Posterior cingulate gyrus (tissue), 11 donors: ENCODE data around the gene TMOD4.
"Not testable (repeated sequence)": the region's sequence is repeated elsewhere in the genome, so short reads cannot be mapped to it uniquely, and the experiment has no call there.

Experiments used
- DNase-seq, 10 donors: peaks; one replicate each; pipeline versions ENCODE4 v3.0.0 to v3.0.0-alpha.2; 2020 to 2021; ENCODE audit warnings: mixed read lengths in 3 of 10
- intact Hi-C: fragments of 100-400 bp; cut with DNase I; formaldehyde crosslinking; loops from one replicate; pipeline ENCODE4 v1.15.1; 2023

TMOD4 gene

DNA sequence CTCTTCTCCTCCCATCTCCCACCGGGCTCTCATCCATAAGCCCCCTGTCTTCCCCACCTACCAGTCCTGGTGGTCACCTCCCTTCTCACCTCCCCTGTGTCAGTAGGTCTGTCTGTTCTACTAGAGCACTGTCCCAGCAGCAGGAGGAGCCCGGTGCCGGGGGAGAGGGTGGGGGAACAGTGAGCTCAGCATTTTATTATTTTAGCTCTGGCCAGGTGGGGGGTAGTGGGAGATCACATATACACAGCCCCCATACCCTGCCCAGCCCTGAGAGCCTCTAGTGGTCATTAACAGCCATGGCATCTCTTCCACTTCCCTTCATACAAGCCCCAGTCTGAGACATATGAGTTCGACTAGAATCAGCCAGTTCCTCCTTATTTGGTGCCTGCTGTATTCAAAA lies at the start of gene TMOD4:
Gene TMOD4 (minus strand): TSS at position 119 of the 400 bp plus-strand sequence. CDS start 1,106 bp downstream, outside the sequence.
- intact Hi-C loops, result no loop called here
- DNase-seq, result no peak

DNA sequence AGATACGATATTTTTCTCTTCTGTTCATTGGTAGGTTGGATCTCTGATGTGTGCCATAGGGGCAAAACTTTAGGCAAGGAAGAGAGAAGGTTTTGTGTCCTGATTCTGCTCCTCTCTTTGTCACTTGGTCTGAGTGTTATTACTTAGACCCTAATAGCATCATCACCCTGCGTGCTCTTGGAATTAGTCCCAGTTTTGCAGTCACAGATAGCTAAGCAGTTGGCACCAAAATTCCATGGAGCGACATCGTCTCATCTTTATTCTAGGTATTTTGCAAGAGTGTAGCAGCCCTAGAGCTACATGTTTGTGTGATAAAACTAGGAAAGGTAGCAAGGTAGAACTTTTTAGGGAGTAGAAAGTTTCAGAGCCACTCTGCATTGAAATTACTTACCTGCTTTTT lies 46.3 kb upstream of the TMOD4 start:
- intact Hi-C loops, result no loop called here
- no peak for DNase-seq

DNA sequence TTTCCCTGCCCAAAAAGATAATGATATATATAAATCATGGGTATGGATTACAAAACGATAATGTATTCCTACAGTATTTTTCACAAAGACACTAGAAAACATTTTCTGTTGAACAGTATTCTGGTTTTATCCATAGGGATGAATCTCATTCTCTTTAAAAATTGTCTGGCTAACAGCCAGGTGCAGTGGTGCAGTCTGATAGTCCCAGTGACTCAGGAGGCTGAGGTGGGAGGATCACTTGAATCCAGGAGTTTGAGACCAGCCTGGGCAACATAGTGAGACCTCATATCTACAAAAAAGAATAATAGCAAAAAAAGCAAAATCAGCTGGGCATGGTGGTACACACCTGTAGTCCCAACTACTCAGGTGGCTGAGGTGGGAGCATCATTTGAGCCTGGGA lies 45.8 kb upstream of the TMOD4 start:
- intact Hi-C loops, result no loop called here
- no peak for DNase-seq

DNA sequence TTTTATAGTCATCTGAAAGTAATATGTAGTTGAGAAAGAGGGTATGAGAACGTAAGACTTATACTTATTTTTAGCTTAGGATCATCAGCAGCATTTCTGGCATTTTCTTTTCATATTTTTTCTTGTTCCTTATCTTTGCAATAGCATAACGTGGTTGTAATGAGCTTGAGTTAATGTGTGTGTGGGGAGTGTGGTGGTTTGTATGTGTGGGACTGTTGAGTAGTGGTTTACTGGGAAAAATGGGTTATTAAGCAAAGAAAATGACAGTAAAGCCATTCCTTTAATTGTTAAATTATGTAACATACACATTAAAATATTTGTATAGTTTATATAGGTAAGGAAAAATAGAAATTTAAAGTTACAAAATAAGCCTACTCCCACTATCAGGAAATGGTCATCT lies 37.8 kb upstream of the TMOD4 start:
- intact Hi-C loops, result no loop called here
- no peak for DNase-seq

DNA sequence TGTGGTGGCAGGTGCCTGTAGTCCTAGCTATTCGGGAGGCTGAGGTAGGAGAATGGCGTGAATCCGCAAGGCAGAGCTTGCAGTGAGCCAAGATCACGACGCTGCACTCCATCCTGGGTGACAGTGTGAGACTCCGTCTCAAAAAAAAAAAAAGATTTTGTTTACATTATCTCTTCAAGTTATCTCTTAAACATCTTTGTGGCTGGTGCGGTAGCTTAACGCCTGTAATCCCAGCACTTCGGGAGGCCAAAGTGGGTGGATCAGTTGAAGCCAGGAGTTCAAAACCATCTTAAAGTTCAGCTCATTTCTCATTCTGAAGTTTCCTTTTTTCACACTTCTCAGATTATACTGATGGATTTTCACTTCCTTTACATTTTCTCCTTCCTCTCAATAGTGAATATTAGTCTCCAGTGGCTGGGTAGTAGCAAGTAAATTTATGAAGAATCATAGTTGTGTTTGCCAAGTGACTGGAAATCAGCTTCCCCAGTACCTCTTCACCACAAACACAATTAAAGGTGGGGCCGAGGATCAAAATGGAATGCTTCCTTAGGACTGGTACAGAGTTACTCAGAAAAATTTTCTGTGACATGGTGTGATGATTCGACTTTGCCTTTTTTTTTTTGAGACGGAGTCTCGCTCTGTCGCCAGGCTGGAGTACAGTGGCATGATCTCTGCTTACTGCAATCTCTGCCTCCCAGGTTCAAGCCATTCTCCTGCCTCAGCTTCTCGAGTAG lies 36.4 kb upstream of the TMOD4 start:
- no peak for DNase-seq
- intact Hi-C loops, result no loop called here

DNA sequence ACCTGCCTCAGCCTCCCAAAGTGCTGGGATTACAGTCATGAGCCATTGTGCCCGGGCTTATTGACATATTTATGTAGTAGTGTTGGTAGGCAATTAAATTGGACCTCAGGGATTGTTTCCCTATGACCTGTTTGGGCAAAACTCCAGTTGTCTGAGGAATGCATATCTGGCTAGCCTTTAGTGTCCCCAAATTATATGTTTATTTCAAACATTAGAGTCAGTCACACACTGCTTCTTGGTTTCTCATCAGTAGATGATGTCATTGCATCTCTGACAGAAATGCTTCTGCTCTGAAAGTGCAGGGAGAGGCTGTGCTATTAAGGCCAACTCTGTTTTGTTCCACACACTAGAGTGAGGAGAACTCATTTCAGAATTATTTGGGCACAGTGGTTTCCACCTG lies 35.0 kb upstream of the TMOD4 start:
- intact Hi-C loops, result no loop called here
- no peak for DNase-seq

DNA sequence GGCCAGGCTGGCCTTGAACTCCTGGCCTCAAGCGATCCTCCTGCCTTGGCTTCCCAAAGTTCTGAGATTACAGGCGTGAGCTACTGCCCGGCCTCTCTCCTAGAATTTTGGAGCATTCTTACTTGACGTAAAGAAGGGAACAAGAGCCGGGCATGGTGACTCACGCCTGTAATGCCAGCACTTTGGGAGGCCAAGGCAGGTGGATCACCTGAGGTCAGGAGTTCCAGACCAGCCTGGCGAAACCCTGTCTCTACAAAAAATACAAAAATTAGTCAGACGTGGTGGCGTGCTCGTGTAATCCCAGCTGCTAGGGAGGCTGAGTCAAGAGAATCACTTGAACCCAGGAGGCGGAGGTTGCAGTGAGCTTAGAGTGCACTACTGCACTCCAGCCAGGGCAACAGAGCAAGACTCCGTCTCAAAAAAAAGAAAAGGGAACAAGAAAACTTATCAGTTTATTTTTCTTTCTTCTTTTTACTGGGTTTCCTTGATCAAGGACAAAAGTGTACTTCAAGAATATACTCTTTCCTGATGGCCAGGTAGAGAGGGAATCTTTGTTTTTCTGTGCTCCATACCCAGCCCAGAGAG lies 29.7 kb upstream of the TMOD4 start:
- DNase-seq, intact Hi-C loops: not testable (repeated sequence)

DNA sequence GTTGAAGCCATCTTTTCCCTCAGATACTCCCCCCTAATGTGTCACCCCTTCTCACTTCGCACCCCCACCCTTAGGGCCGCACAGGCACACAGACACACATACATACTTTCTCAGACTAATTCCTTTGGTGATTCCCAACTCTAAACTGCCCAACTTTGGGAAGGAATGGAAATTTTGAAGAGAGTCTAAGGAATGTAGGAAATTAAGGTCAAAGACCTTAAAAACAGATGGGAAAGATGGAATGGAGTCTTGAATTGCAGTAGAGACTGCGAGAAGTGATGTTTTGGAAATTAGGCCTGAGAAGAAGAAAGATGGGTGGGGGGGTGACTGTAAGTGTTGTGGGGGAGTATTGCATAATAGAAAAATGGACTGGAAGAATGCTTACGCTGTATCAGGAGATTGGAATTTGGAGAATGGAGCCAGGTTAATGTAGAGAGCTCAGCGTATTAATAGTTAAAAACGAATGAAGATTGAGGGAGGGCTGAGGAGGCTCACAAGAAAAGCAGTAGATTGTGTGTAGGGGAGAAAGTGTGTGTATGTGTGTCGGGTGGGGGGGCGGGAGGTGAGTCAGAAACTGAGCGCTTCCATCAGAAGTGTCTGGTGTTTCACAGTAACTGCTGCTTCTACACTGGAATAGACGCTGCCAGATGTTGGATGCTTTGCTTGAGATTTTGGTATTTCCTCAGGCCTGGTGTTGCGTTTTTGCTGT lies 24.2 kb upstream of the TMOD4 start:
- no peak for DNase-seq
- intact Hi-C loops, result loop anchor here (5.0 kb wide), 2 partner anchors 142 to 197 kb away; partner anchors contain the start of gene PSMB4

DNA sequence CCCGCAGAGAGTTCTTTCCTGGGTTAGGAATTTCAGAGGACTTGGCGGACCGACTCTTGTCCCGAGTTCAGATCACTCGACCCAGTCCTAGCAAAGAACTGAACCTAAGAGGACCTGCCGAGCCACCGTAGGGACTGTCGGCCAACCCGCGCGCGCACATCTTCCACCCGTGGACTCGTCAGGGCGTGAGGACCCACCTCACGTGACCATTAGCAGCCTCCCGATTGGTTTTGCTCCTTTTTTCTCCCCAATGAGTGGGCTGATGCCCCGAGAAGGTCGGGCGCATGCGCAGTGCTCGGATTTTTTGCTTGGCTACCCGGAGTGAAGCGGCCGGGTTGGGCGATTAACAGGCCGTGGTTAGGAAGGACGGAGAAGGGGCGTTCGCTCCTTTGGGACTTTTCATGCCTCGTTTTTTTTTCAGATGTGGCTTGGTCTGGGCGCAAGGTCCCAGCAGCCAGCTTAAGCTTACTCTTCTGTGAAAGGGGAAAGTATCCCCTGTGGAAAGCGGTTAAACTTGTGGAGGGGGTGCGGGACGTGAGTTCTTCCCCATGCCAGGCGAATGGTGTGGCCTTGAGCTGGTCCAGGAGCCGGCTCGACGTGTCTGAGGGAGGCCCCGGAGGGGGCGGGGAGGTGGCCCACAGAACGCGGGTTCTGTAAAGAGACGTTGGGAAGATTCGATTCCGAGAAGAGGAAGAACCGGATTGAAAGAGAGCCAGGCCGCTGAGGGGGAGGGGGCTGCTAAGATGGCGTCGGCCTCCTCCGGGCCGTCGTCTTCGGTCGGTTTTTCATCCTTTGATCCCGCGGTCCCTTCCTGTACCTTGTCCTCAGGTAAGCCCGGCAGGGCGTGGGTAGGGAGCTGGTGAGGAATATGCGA lies 22.7 kb upstream of the TMOD4 start, which contains the start of gene PIP5K1A:
Gene PIP5K1A (plus strand): TSS at position 299 of the 874 bp plus-strand sequence. CDS start 445 bp downstream, at position 744.
- DNase-seq, result peak; percentile 96 to 100 (median 99)
- intact Hi-C loops, result loop anchor here (5.0 kb wide), 2 partner anchors 144 to 199 kb away; partner anchors contain the start of gene PSMB4

DNA sequence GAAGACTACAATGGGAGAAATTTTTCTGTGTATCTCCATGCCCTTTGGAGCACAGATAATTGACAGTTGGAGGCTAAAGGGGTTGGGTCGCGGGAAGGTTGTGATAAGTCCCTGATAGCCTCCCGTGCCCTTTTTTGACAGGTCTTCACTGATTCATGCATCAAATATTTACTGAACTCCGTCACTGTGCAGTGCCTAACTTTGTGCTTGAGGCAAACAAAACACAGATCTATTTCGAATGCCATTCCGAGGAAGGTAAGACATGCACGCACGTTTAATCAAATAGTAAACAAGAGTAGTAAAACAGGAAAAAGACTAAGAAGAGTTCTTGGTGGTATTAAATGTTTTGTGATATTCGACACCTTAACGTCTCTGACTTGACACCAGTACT lies 22.1 kb upstream of the TMOD4 start:
- no peak for DNase-seq
- intact Hi-C loops, result loop anchor here (5.0 kb wide), 2 partner anchors 144 to 199 kb away; partner anchors contain the start of gene PSMB4

DNA sequence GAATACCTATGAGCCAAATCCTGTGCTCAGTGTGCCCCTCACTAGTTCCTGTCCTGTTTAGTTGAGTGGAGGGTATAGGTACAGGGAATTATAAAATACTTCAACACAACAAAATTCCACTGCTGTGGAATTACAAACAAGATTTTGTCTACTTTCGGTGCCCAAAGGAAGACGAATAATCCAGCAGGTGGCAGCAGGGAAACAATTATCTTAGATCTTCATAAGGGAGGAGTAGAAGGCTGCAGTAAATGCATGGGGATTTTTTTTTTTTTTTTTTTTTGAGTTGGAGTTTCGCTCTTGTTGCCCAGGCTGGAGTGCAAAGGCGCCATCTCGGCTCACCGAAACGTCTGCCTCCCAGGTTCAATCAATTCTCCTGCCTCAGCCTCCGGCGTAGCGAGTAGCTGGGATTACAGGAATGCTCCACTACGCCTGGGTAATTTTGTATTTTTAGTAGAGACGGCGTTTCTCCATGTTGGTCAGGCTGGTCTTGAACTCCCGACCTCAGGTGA lies 20.6 kb upstream of the TMOD4 start:
- DNase-seq, result peak in 5 of 10 donors; percentile 35 to 61 (median 50)

DNA sequence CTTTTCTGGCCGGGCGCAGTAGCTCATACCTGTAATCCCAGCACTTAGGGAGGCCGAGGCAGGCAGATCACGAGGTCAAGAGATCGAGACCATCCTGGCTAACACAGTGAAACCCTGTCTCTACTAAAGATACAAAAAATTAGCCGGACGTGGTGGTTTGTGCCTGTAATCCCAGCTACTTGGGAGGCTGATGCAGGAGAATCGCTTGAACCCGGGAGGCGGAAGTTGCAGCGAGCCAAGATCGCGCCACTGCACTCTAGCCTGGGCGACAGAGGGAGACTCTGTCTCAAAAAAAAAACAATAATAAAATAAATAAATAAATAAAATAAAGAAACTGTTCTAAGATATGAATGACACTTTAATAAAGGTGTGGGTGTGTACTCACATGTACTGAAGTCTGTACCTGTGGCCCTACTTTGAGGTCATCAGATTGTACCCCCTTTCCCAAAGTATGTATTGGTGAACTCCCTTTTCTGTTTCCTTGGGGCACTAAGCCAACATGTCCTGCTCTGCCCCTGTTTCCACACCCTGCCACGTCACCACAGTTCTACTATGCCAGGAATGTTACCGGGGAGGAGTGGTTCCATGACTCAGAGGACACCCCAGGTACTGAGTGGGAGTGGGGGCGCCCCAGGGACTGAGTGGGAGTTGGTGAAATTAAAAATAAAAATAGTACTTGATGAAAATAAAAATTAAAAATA lies 19.3 kb upstream of the TMOD4 start:
- not testable (repeated sequence) for DNase-seq
- intact Hi-C loops, result loop anchor here (5.0 kb wide), 2 partner anchors 147 to 202 kb away; partner anchors contain the start of gene PSMB4

More for the DNA sequence above, 20.6 kb upstream of the TMOD4 start:
- intact Hi-C loops, result loop anchor here (1.0 to 5.0 kb wide), 3 partner anchors 55 to 201 kb away; partner anchors contain the start of gene PSMB4

DNA sequence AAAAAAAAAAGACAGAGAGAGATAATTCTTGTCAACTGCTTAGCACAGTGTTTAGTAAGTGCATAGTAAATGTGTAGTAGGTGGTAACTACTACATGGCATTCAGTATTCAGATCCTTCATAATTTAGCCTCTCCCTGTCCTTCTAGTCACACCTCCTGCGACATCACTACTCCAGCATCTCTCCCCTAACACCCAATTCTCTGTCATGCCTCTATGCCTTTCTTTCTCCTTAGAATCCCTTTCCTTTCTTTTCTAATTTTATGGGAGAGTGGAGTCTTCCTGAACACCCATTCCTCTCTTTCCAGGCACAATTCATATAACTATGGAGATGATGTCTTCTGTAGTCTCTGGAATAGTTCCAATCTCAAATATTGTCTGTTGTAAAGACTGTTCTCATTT lies 18.1 kb upstream of the TMOD4 start:
- no peak for DNase-seq
- intact Hi-C loops, result no loop called here

DNA sequence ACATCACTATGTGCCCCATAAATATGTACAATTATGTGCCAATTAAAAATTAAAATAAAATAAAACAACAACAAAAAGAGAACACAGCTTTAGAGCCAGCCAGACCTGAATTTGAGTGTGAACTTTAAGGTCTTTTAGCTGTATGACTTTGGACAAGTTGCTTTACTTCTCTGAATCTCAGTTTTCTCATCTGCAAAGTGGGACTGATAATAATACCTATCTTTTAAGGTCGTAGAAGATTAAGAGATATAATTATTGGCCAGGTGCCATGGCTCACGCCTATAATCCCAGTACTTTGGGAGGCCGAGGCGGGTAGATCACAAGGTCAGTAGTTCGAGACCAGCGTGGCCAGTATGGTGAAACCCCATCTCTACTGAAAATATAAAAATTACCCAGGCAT lies 17.5 kb upstream of the TMOD4 start:
- intact Hi-C loops, result no loop called here
- no peak for DNase-seq

DNA sequence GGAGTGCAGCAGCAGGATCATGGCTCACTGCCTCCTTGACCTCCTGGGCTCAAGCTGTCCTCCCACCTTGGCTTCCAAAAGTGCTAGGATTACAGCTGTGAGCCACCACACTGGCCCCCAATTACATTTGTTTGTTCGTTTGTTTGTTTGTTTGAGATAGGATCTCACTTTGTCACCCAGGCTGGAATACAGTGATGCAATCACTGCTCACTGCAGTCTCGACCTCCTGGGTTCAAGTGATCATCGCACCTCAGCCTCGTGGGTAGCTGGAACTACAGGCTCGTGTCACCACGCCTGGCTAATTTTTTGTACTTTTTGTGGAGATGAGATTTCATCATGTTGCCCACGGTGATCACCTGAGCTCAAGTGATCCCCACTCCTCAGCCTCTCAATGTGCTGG lies 16.3 kb upstream of the TMOD4 start:
- DNase-seq, result no peak
- intact Hi-C loops, result no loop called here

DNA sequence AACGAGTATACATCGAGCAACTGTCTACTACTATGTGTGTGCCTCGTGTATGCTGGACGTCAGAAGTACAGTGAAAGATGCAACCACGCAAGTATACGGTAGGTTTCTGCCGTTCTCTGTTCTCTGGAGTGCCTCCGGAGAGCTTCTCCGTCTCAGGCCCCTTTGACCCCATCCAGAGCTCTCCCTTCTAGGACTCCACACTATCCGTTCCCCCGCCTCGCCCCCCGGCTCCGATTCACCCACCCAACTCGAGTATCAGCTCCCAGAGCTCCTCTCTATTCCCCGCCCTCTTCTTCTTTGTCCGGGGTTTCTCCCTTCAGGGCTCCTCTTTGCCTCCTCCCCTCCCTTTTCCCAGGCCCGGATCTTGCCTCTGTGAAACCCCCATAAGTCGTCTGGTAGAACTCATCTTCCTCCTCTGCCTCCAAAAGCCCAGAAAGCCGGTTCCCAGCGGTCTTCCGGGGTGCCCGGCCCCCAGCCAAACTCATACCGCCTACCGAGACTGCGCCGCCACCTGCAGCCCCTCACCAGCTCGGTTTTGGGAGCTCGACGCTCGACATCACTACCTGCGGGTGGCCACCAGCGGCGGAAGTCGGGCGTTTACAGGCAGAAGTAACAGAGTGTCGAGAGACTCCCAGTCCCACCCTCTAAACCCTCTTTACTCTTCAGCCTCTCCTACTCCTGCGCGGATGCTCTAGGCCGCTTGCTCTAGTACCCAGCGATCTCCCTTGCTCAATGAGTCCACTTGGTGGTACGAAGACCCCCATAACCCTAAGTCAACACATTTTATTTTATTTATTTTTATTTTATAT lies 14.1 kb upstream of the TMOD4 start, which contains the start of gene VPS72:
Gene VPS72 (minus strand): TSS at position 561 of the 809 bp plus-strand sequence. CDS start 76 bp downstream, at position 485.
- peak; percentile 76 to 98 (median 86) for DNase-seq
- intact Hi-C loops, result no loop called here

DNA sequence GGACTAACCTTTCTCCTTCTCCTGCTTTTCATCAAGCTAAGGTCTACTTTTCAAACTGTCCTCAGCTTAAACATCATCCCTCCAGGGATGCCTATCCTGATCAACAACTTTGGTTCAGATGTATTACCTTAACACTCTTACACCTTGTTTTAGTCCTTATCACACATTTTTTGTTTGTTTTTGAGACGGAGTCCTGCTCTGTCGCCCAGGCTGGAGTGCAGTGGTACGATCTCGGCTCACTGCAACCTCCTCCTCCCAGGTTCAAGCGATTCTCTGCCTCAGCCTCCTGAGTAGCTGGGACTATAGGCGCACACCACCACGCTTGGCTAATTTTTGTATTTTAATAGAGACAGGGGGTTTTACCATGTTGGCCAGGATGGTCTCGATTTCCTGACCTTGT lies 12.9 kb upstream of the TMOD4 start:
- intact Hi-C loops, DNase-seq: not testable (repeated sequence)

DNA sequence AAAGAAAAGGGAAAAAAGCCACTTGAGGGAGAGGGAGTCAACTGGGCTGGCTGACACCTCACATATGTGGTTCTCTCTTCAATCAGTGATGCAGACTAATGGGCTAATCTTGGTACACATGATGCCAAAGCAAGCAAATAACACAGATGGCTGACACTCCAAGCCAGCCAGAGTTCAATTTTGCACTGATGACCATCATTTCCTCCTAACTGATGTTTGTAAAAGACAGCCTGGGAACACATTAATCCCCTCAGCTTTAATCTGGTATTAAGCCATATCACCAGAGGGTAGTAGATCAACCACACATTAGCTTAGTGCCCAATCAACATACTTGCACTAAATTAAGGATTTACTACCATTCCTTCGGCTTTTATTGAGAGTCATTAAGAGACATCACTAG lies 11.4 kb upstream of the TMOD4 start:
- intact Hi-C loops, result no loop called here
- DNase-seq, result no peak
